HEK293 (cell line): Measurements from ENCODE around the gene CDC26.
A peak's percentile ranks its signal among the peaks of the same experiment; 100 is the strongest.

Experiments used
- CTCF ChIA-PET: fragments of 350-600 bp; formaldehyde crosslinking; extraction: SDS; loops from one replicate; lab custom pipeline; 2021; ENCODE audit warnings: antibody characterized with exemption; lab: Yijun Ruan, JAX
- POLR2A ChIA-PET: fragments of 300-600 bp; formaldehyde crosslinking; extraction: SDS; loops from one replicate; lab custom pipeline; 2020; ENCODE audit warnings: antibody characterized with exemption, inconsistent platforms; lab: Yijun Ruan, JAX
- H3K27ac ChIP-seq: fragments of 200-500 bp; sonication (Bioruptor generic); 2 replicates; pipeline ENCODE4 v1.5.1; 2014; ENCODE audit warnings: low read depth, low read length, control low read depth, inconsistent platforms; ENCODE audit errors: extremely low read depth
- H3K36me3 ChIP-seq, 2 experiments: fragments of 200-500 bp in 1 of 2; sonication (Bioruptor generic) in 1 of 2; 1 replicate in 1 of 2; 2 replicates in 1 of 2; pipeline ENCODE4 v1.5.1; 2014 to 2017; ENCODE audit warnings: inconsistent platforms in 2 of 2, low read length in 2 of 2; ENCODE audit not compliant: control insufficient read depth in 2 of 2, insufficient read depth in 1 of 2
- H3K4me1 ChIP-seq: fragments of 200-500 bp; sonication (Bioruptor generic); 2 replicates; pipeline ENCODE4 v1.5.1; 2014; ENCODE audit warnings: mild to moderate bottlenecking, low read length, inconsistent platforms; ENCODE audit not compliant: control insufficient read depth, insufficient read depth
- H3K4me3 ChIP-seq: 2 replicates; pipeline ENCODE4 v1.5.1; 2011; ENCODE audit warnings: low read depth, mild to moderate bottlenecking, control low read depth, low read length, moderate library complexity
- H3K9me3 ChIP-seq: fragments of 200-500 bp; sonication (Bioruptor generic); 2 replicates; pipeline ENCODE4 v1.5.1; 2014; ENCODE audit warnings: low read depth, low read length, inconsistent platforms; ENCODE audit not compliant: control insufficient read depth, insufficient read depth
- CTCF ChIP-seq: fragments of 450-650 bp; formaldehyde crosslinking; IDR thresholded peaks from 2 replicates; pipeline ENCODE4 v1.5.1; 2016; ENCODE audit warnings: missing biosample characterization, missing genetic modification characterization
- KLF9 ChIP-seq: fragments of 450-650 bp; formaldehyde crosslinking; IDR thresholded peaks from 2 replicates; pipeline ENCODE4 v1.5.1; 2016; ENCODE audit warnings: missing biosample characterization, missing genetic modification characterization, low read depth
- MZF1 ChIP-seq: fragments of 450-650 bp; formaldehyde crosslinking; IDR thresholded peaks from 2 replicates; pipeline ENCODE4 v1.5.1; 2017; ENCODE audit warnings: missing biosample characterization, missing genetic modification characterization, borderline replicate concordance
- PATZ1 ChIP-seq: fragments of 450-650 bp; formaldehyde crosslinking; IDR thresholded peaks from 2 replicates; pipeline ENCODE4 v1.5.1; 2016; ENCODE audit warnings: missing biosample characterization, missing genetic modification characterization
- SCRT1 ChIP-seq: fragments of 450-650 bp; formaldehyde crosslinking; IDR thresholded peaks from 2 replicates; pipeline ENCODE4 v1.5.1; 2016; ENCODE audit warnings: missing biosample characterization, missing genetic modification characterization, borderline replicate concordance
- SCRT2 ChIP-seq: fragments of 450-650 bp; formaldehyde crosslinking; IDR thresholded peaks from 2 replicates; pipeline ENCODE4 v1.5.1; 2016; ENCODE audit warnings: missing biosample characterization, missing genetic modification characterization
- SP2 ChIP-seq: fragments of 450-650 bp; formaldehyde crosslinking; IDR thresholded peaks from 2 replicates; pipeline ENCODE4 v1.5.1; 2016; ENCODE audit warnings: missing biosample characterization, missing genetic modification characterization
- TRIM28 ChIP-seq: IDR thresholded peaks from 2 replicates; pipeline ENCODE4 v1.6.1; 2011; ENCODE audit warnings: low read length, control low read depth, borderline replicate concordance
- ZFP37 ChIP-seq: fragments of 450-650 bp; formaldehyde crosslinking; IDR thresholded peaks from 2 replicates; pipeline ENCODE4 v1.5.1; 2016; ENCODE audit warnings: missing biosample characterization, missing genetic modification characterization
- ZNF354C ChIP-seq: fragments of 450-650 bp; formaldehyde crosslinking; IDR thresholded peaks from 2 replicates; pipeline ENCODE4 v1.5.1; 2016; ENCODE audit warnings: missing biosample characterization, missing genetic modification characterization, low read depth, borderline replicate concordance
- ZNF398 ChIP-seq: fragments of 450-650 bp; formaldehyde crosslinking; IDR thresholded peaks from 2 replicates; pipeline ENCODE4 v1.5.1; 2017; ENCODE audit warnings: missing biosample characterization, missing genetic modification characterization
- ZNF518A ChIP-seq: fragments of 450-650 bp; formaldehyde crosslinking; conservative IDR thresholded peaks from 2 replicates; pipeline ENCODE4 v1.5.1; 2016; ENCODE audit warnings: low read depth, missing biosample characterization, missing genetic modification characterization
- ZNF529 ChIP-seq: fragments of 450-650 bp; formaldehyde crosslinking; IDR thresholded peaks from 2 replicates; pipeline ENCODE4 v1.5.1; 2017; ENCODE audit warnings: missing genetic modification characterization, missing biosample characterization; ENCODE audit not compliant: insufficient replicate concordance
- ZNF843 ChIP-seq: fragments of 450-650 bp; formaldehyde crosslinking; IDR thresholded peaks from 2 replicates; pipeline ENCODE4 v1.5.1; 2016; ENCODE audit warnings: missing biosample characterization, missing genetic modification characterization
- ZSCAN23 ChIP-seq: fragments of 450-650 bp; formaldehyde crosslinking; IDR thresholded peaks from 2 replicates; pipeline ENCODE4 v1.5.1; 2016; ENCODE audit warnings: missing biosample characterization, missing genetic modification characterization

Gene CDC26

GRCh38 chr9:113222482-113222841 lies 52.9 kb downstream of the CDC26 start:
- POLR2A ChIA-PET: interaction anchor here (0.6 to 4.2 kb wide), 5 partner anchors 9 to 188 kb away, joined by 3 to 44 read pairs (median 15); partner anchors contain the start of genes C9orf43, CDC26, POLE3 and PRPF4

GRCh38 chr9:113221800-113222481 lies 53.4 kb downstream of the CDC26 start:
- POLR2A ChIA-PET: interaction anchor here (0.5 to 4.2 kb wide), 20 partner anchors 10 to 1204 kb away, joined by 3 to 44 read pairs (median 4); partner anchors contain the start of genes C9orf43, CDC26, HSDL2 and POLE3
- TF ChIP-seq ZFP37 (tag by site-specific recombination): 0 out of 2 replicates have a peak, but pooled peaks have one; percentile 2
- TF ChIP-seq SP2 (tag by site-specific recombination): no peak
- 0 out of 2 replicates have a peak, but pooled peaks have one; percentile 5 for TF ChIP-seq ZNF398 (tag by site-specific recombination)
- TF ChIP-seq ZNF843: no peak
- TF ChIP-seq ZNF354C (tag by site-specific recombination): no peak
- no peak for TF ChIP-seq CTCF (tag by site-specific recombination)
- TF ChIP-seq, all 188 proteins: peak for 2
- peak overlapping the region; percentile 80 for H3K4me3 ChIP-seq
- peak overlapping the region; percentile 47; the same call in 1 of the 2 replicates for H3K27ac ChIP-seq
- peaks cover 0 to 10% of the 10 kb centered on the region in 2 experiments for H3K36me3 ChIP-seq
- H3K4me1 ChIP-seq: 0 out of 2 replicates have a peak, but pooled peaks cover 3% of the 10 kb centered on the region
- CTCF ChIA-PET: interaction anchor here (1.0 to 3.2 kb wide), 5 partner anchors 8 to 118 kb away, joined by 3 to 19 read pairs (median 6); partner anchors contain the start of genes CDC26 and WDR31
- H3K9me3 ChIP-seq: no peaks in the 10 kb centered on the region

More at GRCh38 chr9:113222482-113222841, 52.9 kb downstream of the CDC26 start:
- 0 out of 2 replicates have a peak, but pooled peaks cover 3% of the 10 kb centered on the region for H3K4me1 ChIP-seq
- peak overlapping the region; percentile 80 for H3K4me3 ChIP-seq
- H3K27ac ChIP-seq: no peak overlapping the region
- TF ChIP-seq ZNF529: no peak
- TF ChIP-seq SCRT2: peak; percentile 73; the same call in 1 of the 2 replicates
- TF ChIP-seq SCRT1 (tag by site-specific recombination): 0 out of 2 replicates have a peak, but pooled peaks have one; percentile 33
- no peaks in the 10 kb centered on the region for H3K9me3 ChIP-seq
- CTCF ChIA-PET: interaction anchor here (1.0 to 3.2 kb wide), 4 partner anchors 10 to 117 kb away, joined by 3 to 19 read pairs (median 8); partner anchors contain the start of genes CDC26 and WDR31
- peaks cover 0 to 10% of the 10 kb centered on the region in 2 experiments for H3K36me3 ChIP-seq

GRCh38 chr9:113221003-113221799 lies 54.2 kb downstream of the CDC26 start, which contains the start of the genes FKBP15 and SLC31A1:
Gene FKBP15, minus strand, starts transcription at chr9:113221277. Its CDS starts 34 bp downstream, at chr9:113221243.
Gene SLC31A1, plus strand, starts transcription at chr9:113221544. Its CDS starts 34,605 bp downstream, at chr9:113256149.
- H3K4me3 ChIP-seq: peak within 1 kb of the TSS; percentile 80
- peak within 1 kb of the TSS; percentile 48 for H3K27ac ChIP-seq
- peaks cover 0 to 10% of the 10 kb centered on the region in 2 experiments for H3K36me3 ChIP-seq
- ChIA-PET CTCF (interaction anchor here (1.1 to 3.2 kb wide), 4 partner anchors 9 to 119 kb away, joined by 3 to 19 read pairs (median 9); partner anchors contain the start of genes CDC26 and WDR31), POLR2A (interaction anchor here (0.5 to 4.2 kb wide), 27 partner anchors 10 to 1203 kb away, joined by 3 to 44 read pairs (median 4); partner anchors contain the start of genes C9orf43, CDC26, HSDL2 and POLE3)
- no peaks in the 10 kb centered on the region for H3K9me3 ChIP-seq
- H3K4me1 ChIP-seq: 0 out of 2 replicates have a peak, but pooled peaks cover 3% of the 10 kb centered on the region
- peak; percentile 26; the same call in 1 of the 2 replicates for TF ChIP-seq KLF9 (tag by site-specific recombination)
- TF ChIP-seq PATZ1 (tag by site-specific recombination): peak; percentile 73
- peak; percentile 63; the same call in 1 of the 2 replicates for TF ChIP-seq ZSCAN23 (tag by site-specific recombination)
- TF ChIP-seq MZF1 (tag by site-specific recombination): no peak
- peak; percentile 34; the same call in 1 of the 2 replicates for TF ChIP-seq TRIM28
- peak; percentile 47; the same call in 1 of the 2 replicates for TF ChIP-seq ZNF518A
- peak; percentile 95 for TF ChIP-seq SP2 (tag by site-specific recombination)
